AG10803 (cell line): ENCODE results near the gene GPR31.
"Not testable (repeated sequence)": the region's sequence is repeated elsewhere in the genome, so short reads cannot be mapped to it uniquely, and the experiment has no call there.

Experiments used
- DNase-seq: peaks from one replicate; pipeline ENCODE4 v3.0.0; 2010; ENCODE audit warnings: low read depth
- H3K4me3 ChIP-seq: 2 replicates; pipeline ENCODE4 v1.5.1; 2011; ENCODE audit warnings: mild to moderate bottlenecking, low read length, control low read depth
- TF ChIP-seq, protein P1 (sequence below): conservative IDR thresholded peaks from 2 replicates; pipeline ENCODE4 v1.5.1; 2011; ENCODE audit warnings: mild to moderate bottlenecking, low read length, control low read depth, inconsistent platforms

The GPR31 gene, protein sequence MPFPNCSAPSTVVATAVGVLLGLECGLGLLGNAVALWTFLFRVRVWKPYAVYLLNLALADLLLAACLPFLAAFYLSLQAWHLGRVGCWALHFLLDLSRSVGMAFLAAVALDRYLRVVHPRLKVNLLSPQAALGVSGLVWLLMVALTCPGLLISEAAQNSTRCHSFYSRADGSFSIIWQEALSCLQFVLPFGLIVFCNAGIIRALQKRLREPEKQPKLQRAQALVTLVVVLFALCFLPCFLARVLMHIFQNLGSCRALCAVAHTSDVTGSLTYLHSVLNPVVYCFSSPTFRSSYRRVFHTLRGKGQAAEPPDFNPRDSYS

GRCh38 chr6:167157863-167158262, at the start of gene GPR31:
Gene GPR31, minus strand, starts transcription at chr6:167157980. Its CDS starts 149 bp downstream, at chr6:167157831.
- no peak within 1 kb of the TSS for H3K4me3 ChIP-seq
- no peak for DNase-seq
- TF ChIP-seq, protein P1, sequence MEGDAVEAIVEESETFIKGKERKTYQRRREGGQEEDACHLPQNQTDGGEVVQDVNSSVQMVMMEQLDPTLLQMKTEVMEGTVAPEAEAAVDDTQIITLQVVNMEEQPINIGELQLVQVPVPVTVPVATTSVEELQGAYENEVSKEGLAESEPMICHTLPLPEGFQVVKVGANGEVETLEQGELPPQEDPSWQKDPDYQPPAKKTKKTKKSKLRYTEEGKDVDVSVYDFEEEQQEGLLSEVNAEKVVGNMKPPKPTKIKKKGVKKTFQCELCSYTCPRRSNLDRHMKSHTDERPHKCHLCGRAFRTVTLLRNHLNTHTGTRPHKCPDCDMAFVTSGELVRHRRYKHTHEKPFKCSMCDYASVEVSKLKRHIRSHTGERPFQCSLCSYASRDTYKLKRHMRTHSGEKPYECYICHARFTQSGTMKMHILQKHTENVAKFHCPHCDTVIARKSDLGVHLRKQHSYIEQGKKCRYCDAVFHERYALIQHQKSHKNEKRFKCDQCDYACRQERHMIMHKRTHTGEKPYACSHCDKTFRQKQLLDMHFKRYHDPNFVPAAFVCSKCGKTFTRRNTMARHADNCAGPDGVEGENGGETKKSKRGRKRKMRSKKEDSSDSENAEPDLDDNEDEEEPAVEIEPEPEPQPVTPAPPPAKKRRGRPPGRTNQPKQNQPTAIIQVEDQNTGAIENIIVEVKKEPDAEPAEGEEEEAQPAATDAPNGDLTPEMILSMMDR: no peak

DNA sequence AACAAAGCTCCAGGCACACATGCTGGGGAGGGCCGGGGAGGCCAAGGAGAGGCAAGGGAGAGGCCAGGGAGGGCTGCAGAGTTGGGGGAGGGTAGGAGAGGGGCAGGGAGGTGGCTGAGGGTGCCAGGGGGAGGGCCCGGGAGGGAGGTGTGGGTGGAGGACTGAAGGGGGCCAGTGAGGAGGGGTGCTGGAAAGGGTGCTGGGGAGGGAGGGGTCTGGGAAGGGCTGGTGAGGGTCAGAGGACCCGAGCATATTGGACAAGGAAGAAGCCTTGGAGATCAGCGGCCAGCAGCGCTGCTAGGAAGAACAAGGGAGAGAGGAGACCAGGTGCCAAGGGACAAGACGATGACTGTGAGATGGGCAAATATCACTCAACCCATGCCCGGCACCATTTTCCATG, 49.7 kb upstream of the GPR31 start:
- TF ChIP-seq, protein P1: no peak
- no peak for DNase-seq
- no peak overlapping the region for H3K4me3 ChIP-seq

GRCh38 chr6:167205316-167205715, 47.5 kb upstream of the GPR31 start:
- H3K4me3 ChIP-seq, DNase-seq: not testable (repeated sequence)

GRCh38 chr6:167204059-167204348, 46.2 kb upstream of the GPR31 start:
- H3K4me3 ChIP-seq, DNase-seq: not testable (repeated sequence)

GRCh38 chr6:167203261-167204058, 45.7 kb upstream of the GPR31 start:
- DNase-seq, H3K4me3 ChIP-seq: not testable (repeated sequence)

- DNase-seq, H3K4me3 ChIP-seq: not testable (repeated sequence)
Observed at GRCh38 chr6:167202613-167203012, 44.8 kb upstream of the GPR31 start.

GRCh38 chr6:167200806-167201205, 43.0 kb upstream of the GPR31 start:
- TF ChIP-seq, protein P1: no peak
- no peak overlapping the region for H3K4me3 ChIP-seq
- no peak for DNase-seq

DNA sequence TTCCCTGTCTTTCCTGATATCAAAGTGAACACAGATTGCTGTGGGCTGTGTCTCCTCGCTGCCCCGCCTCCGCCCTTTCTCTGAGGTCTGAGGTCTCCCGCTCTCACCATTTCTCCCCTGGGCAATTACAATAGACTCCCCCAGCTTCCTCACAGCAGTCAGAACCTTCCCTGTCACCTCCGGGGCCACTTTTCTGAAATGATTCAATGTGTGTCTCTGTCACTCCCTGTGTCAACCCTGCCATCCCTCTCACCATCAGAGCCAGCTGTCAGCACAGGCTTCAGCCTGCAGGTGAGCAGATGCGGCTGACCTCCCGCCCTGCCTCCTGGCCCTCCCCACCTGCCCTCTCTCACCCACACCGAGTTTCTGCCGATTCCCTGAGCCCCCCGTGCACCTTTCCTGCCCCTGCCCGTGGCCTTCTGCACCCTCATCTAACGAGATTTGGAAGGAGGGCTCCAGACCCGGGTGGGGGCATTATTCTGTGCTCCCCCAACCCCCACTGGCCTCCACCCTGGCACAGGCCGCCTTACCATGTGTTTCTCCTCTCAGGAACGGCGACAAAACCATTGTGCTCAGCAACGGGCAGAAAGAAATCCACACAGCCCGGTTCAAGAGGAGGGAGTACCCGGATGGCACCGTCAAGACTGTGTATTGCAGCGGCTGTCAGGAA, 38.3 kb upstream of the GPR31 start:
- not testable (repeated sequence) for DNase-seq, H3K4me3 ChIP-seq

DNA sequence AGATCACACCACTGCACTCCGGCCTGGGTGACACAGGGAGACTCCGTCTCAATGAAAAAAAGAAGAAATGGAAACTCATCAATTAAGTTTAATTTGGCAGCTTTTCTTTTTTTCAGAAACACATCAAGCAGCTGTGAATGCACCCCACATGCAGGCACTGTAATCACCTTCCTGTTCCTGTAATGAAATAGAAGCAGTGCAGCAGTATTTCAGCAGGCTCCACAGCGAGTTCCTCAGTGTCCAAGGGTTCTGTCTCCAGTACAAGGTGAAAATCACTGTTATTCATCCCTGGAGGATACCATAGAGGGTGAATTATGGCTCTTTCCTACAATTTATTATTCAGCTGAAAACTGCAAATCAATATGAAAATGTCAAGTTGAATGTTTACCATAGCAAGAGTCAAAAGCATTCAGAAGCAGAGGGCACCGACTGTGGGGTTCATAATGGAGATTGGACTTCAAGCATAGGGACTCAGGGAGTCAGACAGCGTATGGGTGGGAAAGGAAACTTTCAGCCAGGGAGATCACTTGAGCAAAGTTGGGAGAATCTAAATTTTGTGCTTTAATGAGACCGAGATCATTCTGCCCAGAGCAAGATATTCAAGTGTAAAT, 35.8 kb upstream of the GPR31 start:
- not testable (repeated sequence) for DNase-seq, H3K4me3 ChIP-seq

DNA sequence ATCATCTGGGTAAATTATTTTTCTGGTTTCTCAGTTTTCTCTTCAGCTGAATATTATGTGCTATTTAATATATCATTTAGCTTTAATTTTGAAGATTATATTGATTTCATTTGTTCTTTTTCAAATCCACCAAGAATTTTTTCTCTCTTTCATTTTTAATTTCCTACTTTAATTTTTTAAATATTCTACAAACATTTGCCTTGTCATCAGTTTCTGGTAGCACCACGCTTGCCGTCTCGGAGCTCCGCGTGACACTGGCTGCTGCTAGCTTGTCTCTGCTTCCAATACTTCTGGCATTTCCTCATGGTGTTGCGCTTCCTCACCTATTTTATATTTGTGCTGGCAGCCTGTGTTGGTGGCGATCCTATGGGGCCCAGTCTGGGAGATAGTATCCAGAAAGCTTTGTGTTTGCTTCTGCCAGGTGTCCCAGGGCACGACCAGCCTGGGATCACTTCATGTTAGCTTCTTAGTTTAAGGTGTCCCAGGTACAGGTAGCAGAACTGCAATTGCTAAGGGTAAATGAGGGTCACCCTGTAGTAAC, 33.3 kb upstream of the GPR31 start:
- DNase-seq, H3K4me3 ChIP-seq: not testable (repeated sequence)

GRCh38 chr6:167187275-167187674, 29.5 kb upstream of the GPR31 start:
- not testable (repeated sequence) for DNase-seq, H3K4me3 ChIP-seq

GRCh38 chr6:167185101-167185500, 27.3 kb upstream of the GPR31 start:
- not testable (repeated sequence) for DNase-seq, H3K4me3 ChIP-seq

DNA sequence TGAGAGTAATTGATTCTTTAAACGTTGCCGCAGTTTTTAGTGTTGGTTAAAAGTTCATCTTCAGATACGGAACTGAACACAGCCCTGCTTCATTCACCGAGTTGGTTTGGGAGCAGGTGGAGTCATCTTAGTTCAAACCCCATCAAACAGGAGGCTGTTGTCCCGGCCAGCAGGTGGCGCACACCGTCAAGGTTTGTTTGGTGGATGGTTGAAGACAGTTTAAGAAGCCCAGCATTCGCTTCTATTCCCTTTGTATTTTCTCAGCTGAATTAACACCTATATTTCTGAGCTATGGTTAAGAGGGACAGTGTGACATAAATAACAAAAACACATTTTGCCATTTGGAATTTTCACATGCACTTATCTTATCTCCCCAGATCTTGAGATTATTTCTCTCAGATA, 25.1 kb upstream of the GPR31 start:
- DNase-seq, H3K4me3 ChIP-seq: not testable (repeated sequence)

DNA sequence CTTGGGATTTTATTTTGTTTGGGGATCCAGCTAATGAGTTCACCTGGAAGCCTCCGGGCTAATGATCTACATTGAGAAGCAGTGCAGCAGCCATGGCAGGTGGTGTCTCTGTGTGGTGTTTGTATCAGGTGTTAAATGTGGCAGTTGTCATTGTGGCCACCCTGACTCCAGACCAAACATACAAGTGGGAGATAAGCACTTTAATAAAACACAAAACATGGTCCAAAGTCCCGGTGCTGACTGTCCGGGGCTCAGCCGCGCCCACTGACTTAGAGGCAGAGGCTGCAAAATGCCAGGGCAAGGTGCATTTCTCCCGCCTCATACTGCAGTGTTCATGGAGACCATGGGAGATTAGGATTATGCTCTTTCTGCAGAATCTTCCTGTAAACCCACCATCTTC, 23.6 kb upstream of the GPR31 start:
- not testable (repeated sequence) for DNase-seq, H3K4me3 ChIP-seq

DNA sequence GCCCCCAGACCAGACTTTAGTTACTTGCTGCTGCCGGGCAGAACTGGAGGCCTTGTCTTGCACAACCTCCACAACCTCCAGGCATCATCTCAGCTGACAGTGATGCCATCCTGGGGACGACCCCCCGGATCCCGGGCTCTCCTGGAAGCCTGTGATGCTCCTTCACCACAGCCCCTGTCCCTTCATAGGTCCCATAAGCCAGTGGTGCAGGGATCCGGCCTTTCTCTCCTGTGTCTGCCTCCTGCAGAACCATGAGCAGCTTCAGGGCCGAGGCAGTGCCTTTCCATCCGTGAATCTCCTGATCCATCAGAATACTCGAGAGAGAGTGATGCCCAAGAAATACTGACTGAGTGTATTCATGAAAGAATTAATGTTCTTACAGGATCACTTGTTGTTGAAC, 22.3 kb upstream of the GPR31 start:
- not testable (repeated sequence) for DNase-seq, H3K4me3 ChIP-seq
